DND-41 (cell line): ENCODE measurements around the gene REEP5.

Experiments
- CTCF ChIP-seq: IDR thresholded peaks from 2 replicates; pipeline ENCODE4 v1.5.1; 2012; ENCODE audit warnings: borderline replicate concordance, low read length, moderate library complexity, mild to moderate bottlenecking; ENCODE audit not compliant: poor library complexity, severe bottlenecking; ENCODE audit errors: extremely low read depth
- EZH2 ChIP-seq: IDR thresholded peaks from 3 replicates; pipeline ENCODE4 v1.6.1; 2012; ENCODE audit warnings: borderline replicate concordance, low read depth, mild to moderate bottlenecking, moderate library complexity, low read length, inconsistent platforms; ENCODE audit not compliant: severe bottlenecking

- TF ChIP-seq CTCF, result no peak
- TF ChIP-seq EZH2, result no peak
Observed at GRCh38 chr5:112847306-112847705, 74.7 kb downstream of the REEP5 start.
